Measurements from ENCODE around the gene MCEMP1.

DNA sequence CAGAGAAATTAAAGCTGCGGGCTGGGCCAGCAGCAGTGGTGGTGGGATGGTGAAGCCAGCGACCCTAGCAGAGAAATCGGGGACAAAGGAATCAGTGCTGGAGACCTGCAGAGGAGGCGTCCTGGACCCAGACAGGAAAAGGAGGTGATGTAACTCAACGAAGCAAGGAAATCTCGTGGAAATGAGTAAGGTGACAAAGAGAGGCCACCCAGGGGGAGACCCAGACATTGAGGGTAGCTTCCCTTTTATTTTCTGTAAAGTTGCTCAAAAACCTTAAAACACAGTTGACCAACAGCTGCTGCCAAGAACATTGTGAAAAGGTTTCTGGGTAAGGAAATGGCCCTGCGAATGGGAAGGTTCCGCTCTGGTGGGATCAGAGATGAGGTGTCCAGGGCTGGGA lies 21.3 kb upstream of the MCEMP1 start:
- TF ChIP-seq, protein P1, sequence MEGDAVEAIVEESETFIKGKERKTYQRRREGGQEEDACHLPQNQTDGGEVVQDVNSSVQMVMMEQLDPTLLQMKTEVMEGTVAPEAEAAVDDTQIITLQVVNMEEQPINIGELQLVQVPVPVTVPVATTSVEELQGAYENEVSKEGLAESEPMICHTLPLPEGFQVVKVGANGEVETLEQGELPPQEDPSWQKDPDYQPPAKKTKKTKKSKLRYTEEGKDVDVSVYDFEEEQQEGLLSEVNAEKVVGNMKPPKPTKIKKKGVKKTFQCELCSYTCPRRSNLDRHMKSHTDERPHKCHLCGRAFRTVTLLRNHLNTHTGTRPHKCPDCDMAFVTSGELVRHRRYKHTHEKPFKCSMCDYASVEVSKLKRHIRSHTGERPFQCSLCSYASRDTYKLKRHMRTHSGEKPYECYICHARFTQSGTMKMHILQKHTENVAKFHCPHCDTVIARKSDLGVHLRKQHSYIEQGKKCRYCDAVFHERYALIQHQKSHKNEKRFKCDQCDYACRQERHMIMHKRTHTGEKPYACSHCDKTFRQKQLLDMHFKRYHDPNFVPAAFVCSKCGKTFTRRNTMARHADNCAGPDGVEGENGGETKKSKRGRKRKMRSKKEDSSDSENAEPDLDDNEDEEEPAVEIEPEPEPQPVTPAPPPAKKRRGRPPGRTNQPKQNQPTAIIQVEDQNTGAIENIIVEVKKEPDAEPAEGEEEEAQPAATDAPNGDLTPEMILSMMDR (IDR thresholded peaks at IDR 0.05): no peak
- TF ChIP-seq POLR2A (IDR thresholded peaks at IDR 0.05): no peak

Measured in esophagus squamous epithelium (tissue), 4 donors.